Esophagus mucosa (tissue), 1 donor: Measurements from ENCODE around the gene KCNH4. TPM values are rescaled to one million over a fixed set of nuclear protein-coding genes. Genes with fewer than 3 reads are reported as not detected.
"Not testable (repeated sequence)": the region's sequence is repeated elsewhere in the genome, so short reads cannot be mapped to it uniquely, and the experiment has no call there.

ENCODE experiments used
- ATAC-seq: fragments of 200-7000 bp; cut with Tn5 transposase; one replicate; pipeline ENCODE4 v1.9.1; 2020
- total RNA-seq: library from RNA; stranded (reverse); gene quantifications from one replicate; pipeline ENCODE4 v1.2.4, GENCODE V29; 2023
- donor health status: DM: yes; HTN: yes; CAD: no.

Gene KCNH4
- not detected for total RNA-seq

- peak; percentile 77 for ATAC-seq
Measured at GRCh38 chr17:42180922-42181850, at the start of gene KCNH4. Gene KCNH4 (minus strand): TSS chr17:42181142. CDS start chr17:42180945, 197 bp downstream.

GRCh38 chr17:42230225-42230624 lies 49.3 kb upstream of the KCNH4 start:
- ATAC-seq, result no peak

GRCh38 chr17:42227849-42228700 lies 47.1 kb upstream of the KCNH4 start:
- no peak for ATAC-seq

GRCh38 chr17:42225646-42226045 lies 44.7 kb upstream of the KCNH4 start:
- ATAC-seq, result no peak

GRCh38 chr17:42224651-42225050 lies 43.7 kb upstream of the KCNH4 start:
- no peak for ATAC-seq

GRCh38 chr17:42221886-42222745 lies 41.2 kb upstream of the KCNH4 start:
- ATAC-seq, result peak; percentile 42

GRCh38 chr17:42219280-42219679 lies 38.3 kb upstream of the KCNH4 start:
- not testable (repeated sequence) for ATAC-seq

- ATAC-seq, result no peak
Measured at GRCh38 chr17:42214156-42214555, 33.2 kb upstream of the KCNH4 start.

- ATAC-seq, result no peak
Measured at GRCh38 chr17:42212382-42212781, 31.4 kb upstream of the KCNH4 start.

- ATAC-seq, result peak; percentile 28
Measured at GRCh38 chr17:42211921-42212341, 31.0 kb upstream of the KCNH4 start.

GRCh38 chr17:42210046-42210445 lies 29.1 kb upstream of the KCNH4 start:
- ATAC-seq, result no peak

GRCh38 chr17:42206153-42206612 lies 25.2 kb upstream of the KCNH4 start:
- not testable (repeated sequence) for ATAC-seq

GRCh38 chr17:42203354-42203753 lies 22.4 kb upstream of the KCNH4 start:
- ATAC-seq, result no peak

- no peak for ATAC-seq
Measured at GRCh38 chr17:42202696-42203095, 21.8 kb upstream of the KCNH4 start.

- ATAC-seq, result no peak
Measured at GRCh38 chr17:42202159-42202558, 21.2 kb upstream of the KCNH4 start.

GRCh38 chr17:42201458-42201772 lies 20.5 kb upstream of the KCNH4 start:
- ATAC-seq, result no peak

- no peak for ATAC-seq
Measured at GRCh38 chr17:42200706-42201457, 19.9 kb upstream of the KCNH4 start.

GRCh38 chr17:42199416-42200011 lies 18.6 kb upstream of the KCNH4 start:
- ATAC-seq, result no peak

- ATAC-seq, result no peak
Measured at GRCh38 chr17:42198897-42199296, 18.0 kb upstream of the KCNH4 start.

GRCh38 chr17:42197564-42198156 lies 16.7 kb upstream of the KCNH4 start:
- ATAC-seq, result no peak
